IMR-90 (cell line): Measurements from ENCODE around the gene MEGF11. TPM values are rescaled to one million over a fixed set of nuclear protein-coding genes. Genes with fewer than 3 reads are reported as not detected.

Experiments
- ATAC-seq: fragments of 200-7000 bp; cut with Tn5 transposase; 2 replicates; pipeline ENCODE4 v1.9.1; 2020; ENCODE audit warnings: low read depth, mild to moderate bottlenecking, moderate library complexity
- BruUV-seq: library from RNA; stranded (reverse); fragments of 400-500 nt; replicated peaks from 2 replicates; lab custom pipeline; 2021; lab: Mats Ljungman, UMichigan
- CTCF ChIA-PET: fragments of 300-600 bp; formaldehyde crosslinking; extraction: SDS; loops from one replicate; lab custom pipeline; 2021; ENCODE audit warnings: antibody characterized with exemption; lab: Yijun Ruan, JAX
- POLR2A ChIA-PET: fragments of 300-600 bp; sonication (Branson Sonifier 250); formaldehyde crosslinking; loops from one replicate; lab custom pipeline; 2022; ENCODE audit warnings: antibody characterized with exemption; ENCODE audit not compliant: unreplicated experiment; lab: Charles Lee
- DNase-seq: peaks from one replicate; pipeline ENCODE4 v3.0.0; 2013
- H2AFZ ChIP-seq: replicated peaks from 2 replicates; pipeline ENCODE3; 2013; ENCODE audit warnings: low read length, mild to moderate bottlenecking; ENCODE audit not compliant: poor library complexity
- H2AK5ac ChIP-seq: 2 replicates; pipeline ENCODE4 v1.6.1; 2013; ENCODE audit warnings: low read depth, low read length, inconsistent platforms
- H2AK9ac ChIP-seq: replicated peaks from 2 replicates; pipeline ENCODE3; 2013; ENCODE audit warnings: mild to moderate bottlenecking, low read depth, low read length, moderate library complexity; ENCODE audit not compliant: poor library complexity
- H2BK120ac ChIP-seq: 2 replicates; pipeline ENCODE4 v1.6.1; 2013; ENCODE audit warnings: low read depth, low read length, inconsistent platforms
- H2BK15ac ChIP-seq: 3 replicates; pipeline ENCODE4 v1.6.1; 2013; ENCODE audit warnings: low read depth, low read length, inconsistent platforms
- H2BK20ac ChIP-seq: 2 replicates; pipeline ENCODE4 v1.6.1; 2013; ENCODE audit warnings: low read depth, mild to moderate bottlenecking, inconsistent platforms, low read length, moderate library complexity
- H2BK5ac ChIP-seq: 2 replicates; pipeline ENCODE4 v1.6.1; 2013; ENCODE audit warnings: mild to moderate bottlenecking, low read depth, low read length, inconsistent platforms; ENCODE audit not compliant: poor library complexity, severe bottlenecking
- H3K14ac ChIP-seq: replicated peaks from 2 replicates; pipeline ENCODE4 v1.6.1; 2013; ENCODE audit warnings: low read depth, low read length, inconsistent platforms
- H3K18ac ChIP-seq: 2 replicates; pipeline ENCODE4 v1.6.1; 2013; ENCODE audit warnings: low read depth, low read length, control low read depth
- H3K23ac ChIP-seq: 2 replicates; pipeline ENCODE4 v1.6.1; 2013; ENCODE audit warnings: low read depth, low read length, inconsistent platforms
- H3K27ac ChIP-seq: 2 replicates; pipeline ENCODE4 v1.5.1; 2013; ENCODE audit warnings: mild to moderate bottlenecking, control low read depth, low read length; ENCODE audit not compliant: insufficient read depth
- H3K27me3 ChIP-seq: 2 replicates; pipeline ENCODE4 v1.6.1; 2013; ENCODE audit warnings: low read length; ENCODE audit not compliant: control insufficient read depth, insufficient read depth
- H3K36me3 ChIP-seq: 2 replicates; pipeline ENCODE4 v1.6.1; 2013; ENCODE audit warnings: low read length, mixed read lengths; ENCODE audit not compliant: control insufficient read depth, insufficient read depth
- H3K4ac ChIP-seq: 2 replicates; pipeline ENCODE4 v1.6.1; 2013; ENCODE audit warnings: low read depth, low read length, inconsistent platforms
- H3K4me1 ChIP-seq: 2 replicates; pipeline ENCODE4 v1.6.1; 2013; ENCODE audit warnings: low read length, mixed read lengths; ENCODE audit not compliant: control insufficient read depth, insufficient read depth
- H3K4me2 ChIP-seq: 2 replicates; pipeline ENCODE4 v1.6.1; 2013; ENCODE audit warnings: low read depth, mild to moderate bottlenecking, control low read depth, low read length, moderate library complexity
- H3K4me3 ChIP-seq: 2 replicates; pipeline ENCODE4 v1.5.1; 2013; ENCODE audit warnings: low read depth, mild to moderate bottlenecking, control low read depth, low read length, moderate library complexity; ENCODE audit not compliant: insufficient read depth
- H3K56ac ChIP-seq: 2 replicates; pipeline ENCODE4 v1.6.1; 2013; ENCODE audit warnings: low read length, inconsistent platforms; ENCODE audit not compliant: insufficient read depth; ENCODE audit errors: extremely low read depth
- H3K79me1 ChIP-seq, 2 experiments: 2 replicates each; pipeline ENCODE4 v1.6.1; 2013; ENCODE audit warnings: low read length in 2 of 2, inconsistent platforms in 1 of 2, low read depth in 1 of 2
- H3K9ac ChIP-seq: 2 replicates; pipeline ENCODE4 v1.6.1; 2013; ENCODE audit warnings: low read depth, low read length, control low read depth
- H3K9me1 ChIP-seq: 2 replicates; pipeline ENCODE4 v1.6.1; 2013; ENCODE audit warnings: low read length, inconsistent platforms; ENCODE audit not compliant: insufficient read depth
- H3K9me3 ChIP-seq: 2 replicates; pipeline ENCODE4 v1.6.1; 2013; ENCODE audit warnings: low read length; ENCODE audit not compliant: control insufficient read depth, insufficient read depth
- H4K20me1 ChIP-seq: 2 replicates; pipeline ENCODE4 v1.6.1; 2013; ENCODE audit warnings: low read length, inconsistent platforms; ENCODE audit not compliant: insufficient read depth
- H4K5ac ChIP-seq: 2 replicates; pipeline ENCODE4 v1.6.1; 2013; ENCODE audit warnings: mild to moderate bottlenecking, low read depth, low read length, control low read depth
- H4K8ac ChIP-seq, 2 experiments: 2 replicates each; pipeline ENCODE4 v1.6.1; 2013; ENCODE audit warnings: low read depth in 2 of 2, low read length in 2 of 2, control low read depth in 1 of 2, inconsistent platforms in 1 of 2
- H4K91ac ChIP-seq: 2 replicates; pipeline ENCODE4 v1.6.1; 2013; ENCODE audit warnings: low read depth, low read length, inconsistent platforms; ENCODE audit not compliant: insufficient read depth
- CEBPB ChIP-seq: IDR thresholded peaks from 2 replicates; pipeline ENCODE4 v1.6.1; 2012; ENCODE audit warnings: low read depth, low read length, improper control_type of control experiment
- CHD1 ChIP-seq: IDR thresholded peaks from 2 replicates; pipeline ENCODE4 v1.6.1; 2012; ENCODE audit warnings: low read depth, low read length, improper control_type of control experiment
- CTCF ChIP-seq: conservative IDR thresholded peaks from 2 replicates; pipeline ENCODE4 v1.5.1; 2012; ENCODE audit warnings: mild to moderate bottlenecking, low read depth, low read length, improper control_type of control experiment
- NFE2L2 ChIP-seq: fragments of 150-350 bp; IDR thresholded peaks from 2 replicates; pipeline ENCODE4 v1.6.1; 2016; ENCODE audit warnings: low read depth, mild to moderate bottlenecking, low read length
- WGBS, 2 experiments: methylation state at CpG; one replicate each; pipeline versions ENCODE4 v1.1.5 to v1.1.7; 2013; ENCODE audit warnings: missing lambda C conversion rate in 2 of 2; ENCODE audit not compliant: insufficient read length in 1 of 2; ENCODE audit errors: extremely low coverage in 2 of 2; 5-methylcytosine and 5-hydroxymethylcytosine counted together
- dilution Hi-C: fragments of 300-500 bp; cut with HindIII; formaldehyde crosslinking; loops from one replicate; pipeline ENCODE4 v1.14.3; 2018; ENCODE audit warnings: low sequenced_read_pairs; ENCODE audit not compliant: unreplicated experiment
- in situ Hi-C: fragments of 300-500 bp; cut with MboI; formaldehyde crosslinking; loops from 3 replicates; pipeline ENCODE4 v1.14.3; 2019; ENCODE audit warnings: low sequenced_read_pairs, inconsistent platforms, mixed read lengths
- intact Hi-C: fragments of 100-400 bp; cut with micrococcal nuclease; formaldehyde crosslinking; loops from 2 replicates; pipeline ENCODE4 v1.10.0; 2022
- polyA plus RNA-seq, 3 experiments: library from polyadenylated mRNA; depleted of rRNA; stranded (reverse); fragments of >200 nt; gene quantifications; 2 replicates each; pipeline ENCODE4 v1.2.3, GENCODE V29; 2012; ENCODE audit warnings: low replicate concordance in 1 of 3
- total RNA-seq: library from RNA; depleted of rRNA; stranded (reverse); fragments of >200 nt; gene quantifications from 2 replicates; pipeline ENCODE4 v1.2.3, GENCODE V29; 2012

MEGF11 gene
- total and polyA plus RNA-seq, 2 of the 4 experiments (the other 2 are of a cell fraction) = not detected

DNA sequence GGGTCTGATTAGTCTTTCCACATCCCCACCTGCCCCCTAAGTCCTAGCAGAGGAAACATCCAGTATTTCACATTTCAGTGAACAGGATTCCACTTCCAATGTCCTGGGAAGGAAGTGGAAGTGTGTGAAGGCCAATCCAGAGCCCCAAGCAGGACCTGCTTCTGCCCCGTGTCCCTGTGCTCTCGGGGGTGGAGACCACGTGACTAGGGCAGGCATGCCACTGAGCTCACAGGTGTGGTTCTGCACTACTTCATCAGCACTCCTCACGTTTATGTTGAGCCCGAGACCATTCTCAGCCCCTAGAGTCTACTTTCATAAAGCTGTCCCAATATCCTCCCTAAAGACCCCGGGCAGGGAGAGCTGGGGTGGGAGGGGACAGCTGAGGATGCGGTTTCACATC lies 299.9 kb downstream of the MEGF11 start:
- H3K9me3 ChIP-seq = no peaks in the 10 kb centered on the region
- TF ChIP-seq CTCF = no peak
- no peak for TF ChIP-seq CHD1
- no peak for TF ChIP-seq NFE2L2
- TF ChIP-seq CEBPB = no peak
- H3K4me1 ChIP-seq = no peaks in the 10 kb centered on the region
- H3K56ac ChIP-seq = no peak overlapping the region
- H2BK120ac ChIP-seq = no peak overlapping the region
- H3K4ac ChIP-seq = no peak overlapping the region
- no peak overlapping the region for H2BK15ac ChIP-seq
- no peak overlapping the region for H2BK5ac ChIP-seq
- H3K9ac ChIP-seq = no peak overlapping the region
- ATAC-seq = no peak
- H2BK20ac ChIP-seq = no peak overlapping the region
- H2AK5ac ChIP-seq = no peak overlapping the region
- no peaks in the 10 kb centered on the region for H3K36me3 ChIP-seq
- no TSS peak for BruUV-seq
- H4K8ac ChIP-seq = no peak overlapping the region
- no peak overlapping the region for H4K5ac ChIP-seq
- H3K14ac ChIP-seq = no peak overlapping the region
- peaks cover 23% of the 10 kb centered on the region for H3K27me3 ChIP-seq
- H2AFZ ChIP-seq = peak overlapping the region; percentile 43
- no peak overlapping the region for H4K91ac ChIP-seq
- H3K4me2 ChIP-seq = no peak overlapping the region
- H3K23ac ChIP-seq = no peak overlapping the region
- H2AK9ac ChIP-seq = peak overlapping the region; percentile 42
- POLR2A ChIA-PET = no interaction called here
- no peak overlapping the region for H3K27ac ChIP-seq
- no peak overlapping the region for H3K4me3 ChIP-seq
- dilution Hi-C loops = no loop called here
- CTCF ChIA-PET = no interaction called here
- in situ Hi-C loops = no loop called here
- intact Hi-C loops = loop anchor here (2.0 kb wide), 1 partner anchor 51 kb away; no protein-coding TSS in a partner anchor
- no peaks in the 10 kb centered on the region for H3K79me1 ChIP-seq
- no peak for DNase-seq
- no peak overlapping the region for H3K18ac ChIP-seq
- 60% methylated on average over 1 of the region's 7 CpGs; no CpG with 5 or more reads in 1 of the 2 experiments for WGBS, 2 experiments
- 0 out of 2 replicates have a peak, but pooled peaks cover 4% of the 10 kb centered on the region for H4K20me1 ChIP-seq
- no peaks in the 10 kb centered on the region for H3K9me1 ChIP-seq
